GM18517 (cell line): ENCODE results near the gene ELP4.
"Not testable (repeated sequence)": the region's sequence is repeated elsewhere in the genome, so short reads cannot be mapped to it uniquely, and the experiment has no call there.

Experiments used
- ATAC-seq: cut with Tn5 transposase; IDR thresholded peaks from one replicate; pipeline ENCODE4 v1.9.1; 2021; ENCODE audit warnings: mild to moderate bottlenecking, moderate library complexity; ENCODE audit not compliant: unreplicated experiment

Gene ELP4

GRCh38 chr11:31697049-31697448 lies 187.5 kb downstream of the ELP4 start:
- peak; percentile 100 for ATAC-seq

GRCh38 chr11:31699066-31699465 lies 189.5 kb downstream of the ELP4 start:
- ATAC-seq, result no peak

- ATAC-seq, result no peak
Observed at GRCh38 chr11:31702966-31703365, 193.4 kb downstream of the ELP4 start.

GRCh38 chr11:31706357-31706756 lies 196.8 kb downstream of the ELP4 start:
- no peak for ATAC-seq

- no peak for ATAC-seq
Observed at GRCh38 chr11:31711137-31711536, 201.6 kb downstream of the ELP4 start.

GRCh38 chr11:31712851-31713250 lies 203.3 kb downstream of the ELP4 start:
- ATAC-seq, result no peak

GRCh38 chr11:31714840-31715239 lies 205.3 kb downstream of the ELP4 start:
- peak; percentile 72 for ATAC-seq

- no peak for ATAC-seq
Observed at GRCh38 chr11:31720225-31720624, 210.7 kb downstream of the ELP4 start.

GRCh38 chr11:31720671-31721365 lies 211.3 kb downstream of the ELP4 start:
- no peak for ATAC-seq

GRCh38 chr11:31722754-31723153 lies 213.2 kb downstream of the ELP4 start:
- ATAC-seq, result no peak

- no peak for ATAC-seq
Observed at GRCh38 chr11:31725176-31725575, 215.6 kb downstream of the ELP4 start.

- ATAC-seq, result no peak
Observed at GRCh38 chr11:31728432-31728831, 218.9 kb downstream of the ELP4 start.

GRCh38 chr11:31740131-31740530 lies 230.6 kb downstream of the ELP4 start:
- no peak for ATAC-seq

GRCh38 chr11:31740731-31741368 lies 231.3 kb downstream of the ELP4 start:
- ATAC-seq, result not testable (repeated sequence)

- no peak for ATAC-seq
Observed at GRCh38 chr11:31747581-31747980, 238.0 kb downstream of the ELP4 start.

GRCh38 chr11:31757260-31757835 lies 247.8 kb downstream of the ELP4 start:
- no peak for ATAC-seq

GRCh38 chr11:31761636-31762035 lies 252.1 kb downstream of the ELP4 start:
- no peak for ATAC-seq

GRCh38 chr11:31763296-31763695 lies 253.7 kb downstream of the ELP4 start:
- no peak for ATAC-seq

GRCh38 chr11:31764261-31764660 lies 254.7 kb downstream of the ELP4 start:
- ATAC-seq, result no peak

GRCh38 chr11:31764766-31765165 lies 255.2 kb downstream of the ELP4 start:
- ATAC-seq, result no peak

- ATAC-seq, result no peak
Observed at GRCh38 chr11:31767066-31767465, 257.5 kb downstream of the ELP4 start.

GRCh38 chr11:31767685-31768084 lies 258.1 kb downstream of the ELP4 start:
- no peak for ATAC-seq
